NCI-H526 (cell line): ENCODE measurements around the gene IRS2.
A peak's percentile ranks its signal among the peaks of the same experiment; 100 is the strongest.

Experiments used
- DNase-seq, 2 experiments: peaks; one replicate each; lab custom pipeline; 2025; lab: John Stamatoyannopoulos, UW

Gene IRS2

GRCh38 chr13:109781384-109782065 lies 4.9 kb downstream of the IRS2 start:
- DNase-seq, result peak; percentile 78 to 85

- DNase-seq, result peak; percentile 78 to 81
These were observed 5.5 kb downstream of the IRS2 start for GRCh38 chr13:109780845-109781383.

GRCh38 chr13:109779876-109780510 lies 6.4 kb downstream of the IRS2 start:
- peak in 1 of 2 experiments; percentile 45 for DNase-seq

- peak; percentile 92 to 96 for DNase-seq
These were observed 7.3 kb downstream of the IRS2 start for GRCh38 chr13:109779074-109779473.

- DNase-seq, result peak; percentile 53 to 58
These were observed 8.3 kb downstream of the IRS2 start for GRCh38 chr13:109778102-109778542.

GRCh38 chr13:109776575-109776974 lies 9.8 kb downstream of the IRS2 start:
- DNase-seq, result no peak

- DNase-seq, result no peak
These were observed 12.6 kb downstream of the IRS2 start for GRCh38 chr13:109773786-109774185.

GRCh38 chr13:109773276-109773675 lies 13.1 kb downstream of the IRS2 start:
- DNase-seq, result no peak

- no peak for DNase-seq
These were observed 14.5 kb downstream of the IRS2 start for GRCh38 chr13:109771926-109772325.

- DNase-seq, result no peak
These were observed 15.9 kb downstream of the IRS2 start for GRCh38 chr13:109770436-109770835.

- no peak for DNase-seq
These were observed 16.5 kb downstream of the IRS2 start for GRCh38 chr13:109769921-109770320.

- DNase-seq, result no peak
These were observed 17.1 kb downstream of the IRS2 start for GRCh38 chr13:109769275-109769674.

GRCh38 chr13:109768616-109769015 lies 17.8 kb downstream of the IRS2 start:
- no peak for DNase-seq

- DNase-seq, result no peak
These were observed 18.2 kb downstream of the IRS2 start for GRCh38 chr13:109768176-109768575.

- DNase-seq, result no peak
These were observed 19.4 kb downstream of the IRS2 start for GRCh38 chr13:109767023-109767422.

- peak in 1 of 2 experiments; percentile 47 for DNase-seq
These were observed 21.7 kb downstream of the IRS2 start for GRCh38 chr13:109764470-109765291.

GRCh38 chr13:109764045-109764444 lies 22.3 kb downstream of the IRS2 start:
- no peak for DNase-seq

- DNase-seq, result peak in 1 of 2 experiments; percentile 53
These were observed 23.6 kb downstream of the IRS2 start for GRCh38 chr13:109762791-109763190.

- DNase-seq, result no peak
These were observed 24.7 kb downstream of the IRS2 start for GRCh38 chr13:109761695-109762094.

- no peak for DNase-seq
These were observed 25.4 kb downstream of the IRS2 start for GRCh38 chr13:109760951-109761350.

GRCh38 chr13:109760402-109760801 lies 26.0 kb downstream of the IRS2 start:
- peak; percentile 32 to 62 for DNase-seq

GRCh38 chr13:109759609-109760008 lies 26.8 kb downstream of the IRS2 start:
- DNase-seq, result no peak
